ENCODE results near the gene BUD23. TPM values are rescaled to one million over a fixed set of nuclear protein-coding genes. Genes with fewer than 3 reads are reported as not detected.

Gene BUD23
- total RNA-seq, 1 experiment from 2014 or later = 124 TPM

Small RNAs within 50 kb of the gene (microRNA-seq; reads per million reads assigned to microRNA genes)
- not detected for gene MIR4284 (ENCODE audit: unreplicated experiment)

Other genes with a start within 250 kb of the BUD23 start
- 0.12 and 0.87 TPM in 2 replicates for gene FZD9, start 249.8 kb upstream of the BUD23 start, total RNA-seq (2014; rRNA removed)
- 45.5 and 62.5 TPM in 2 replicates for gene BAZ1B, start 161.3 kb upstream of the BUD23 start, total RNA-seq (2014; rRNA removed)
- gene BCL7B, start 125.9 kb upstream of the BUD23 start, total RNA-seq (2014; rRNA removed) = 41.0 and 46.5 TPM in 2 replicates
- gene TBL2, start 105.0 kb upstream of the BUD23 start, total RNA-seq (2014; rRNA removed) = 62.8 and 73.0 TPM in 2 replicates
- 4.7 and 6.9 TPM in 2 replicates for gene MLXIPL, start 59.1 kb upstream of the BUD23 start, total RNA-seq (2014; rRNA removed)
- gene VPS37D, start 15.8 kb upstream of the BUD23 start, total RNA-seq (2014; rRNA removed) = 6.3 and 7.7 TPM in 2 replicates
- 2.9 and 4.8 TPM in 2 replicates for gene DNAJC30, start 144 bp upstream of the BUD23 start, total RNA-seq (2014; rRNA removed)
- 145 and 163 TPM in 2 replicates for gene STX1A, start 36.1 kb downstream of the BUD23 start, total RNA-seq (2014; rRNA removed)
- 38.6 and 41.4 TPM in 2 replicates for gene ABHD11, start 55.2 kb downstream of the BUD23 start, total RNA-seq (2014; rRNA removed)
- gene CLDN3, start 86.7 kb downstream of the BUD23 start, total RNA-seq (2014; rRNA removed) = 51.6 and 70.7 TPM in 2 replicates
- 656 and 724 TPM in 2 replicates for gene CLDN4, start 147.4 kb downstream of the BUD23 start, total RNA-seq (2014; rRNA removed)
- gene METTL27, start 158.9 kb downstream of the BUD23 start, total RNA-seq (2014; rRNA removed) = 0.35 and 3.3 TPM in 2 replicates
- gene TMEM270, start 177.6 kb downstream of the BUD23 start, total RNA-seq (2014; rRNA removed) = 3.8 TPM in 1 of 2 replicates, not detected in the other

Data from PC-3 (cell line).